ENCODE results near the gene NRIP2. TPM values are rescaled to one million over a fixed set of nuclear protein-coding genes. Genes with fewer than 3 reads are reported as not detected.

Gene NRIP2
- total and polyA plus RNA-seq, 12 donors: 1.4 to 4.0 (median 2.5) TPM

DNA sequence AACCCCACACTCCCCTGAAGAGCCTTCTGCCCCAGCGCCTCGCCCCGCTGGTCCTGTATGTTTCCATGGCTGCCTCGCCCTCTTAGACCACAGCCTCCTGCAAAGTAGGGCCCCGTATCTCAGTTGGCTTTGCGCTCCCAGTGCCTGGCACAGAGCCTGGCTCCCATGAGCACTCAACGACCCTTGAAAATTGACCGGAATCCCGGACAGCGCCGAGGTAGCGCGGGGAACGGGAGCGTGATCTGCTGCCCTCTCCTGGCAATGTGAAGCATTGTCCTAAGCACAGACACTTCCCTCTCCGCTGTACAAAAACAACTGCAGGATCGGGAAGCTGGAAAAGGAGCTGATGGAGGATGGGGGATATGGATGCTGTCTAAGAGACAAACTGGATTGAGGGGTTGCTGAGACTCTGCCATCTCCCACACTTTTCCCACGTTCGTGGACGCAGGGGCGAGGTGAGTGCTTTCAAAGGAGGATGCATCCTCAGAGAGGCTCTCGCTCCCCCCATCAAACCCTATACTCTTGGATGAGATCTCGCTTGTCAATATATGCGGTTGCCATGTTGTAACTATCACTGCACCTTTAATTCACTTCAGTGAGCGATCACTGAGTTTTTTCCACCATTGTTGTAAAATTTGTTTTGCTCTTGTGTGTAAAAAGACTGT lies 50.8 kb downstream of the NRIP2 start:
- H3K27me3 ChIP-seq: peaks cover 0 to 19% (median 0%) of the 10 kb centered on the region in 7 donors
- WGBS, 2 donors: 11 to 13% methylated on average over 25 of the region's 25 CpGs
- no peak overlapping the region for H3K27ac ChIP-seq
- H3K4me1 ChIP-seq: peaks cover 0 to 11% (median 9%) of the 10 kb centered on the region in 9 donors
- no peaks in the 10 kb centered on the region for H3K36me3 ChIP-seq
- H3K9me3 ChIP-seq: no peaks in the 10 kb centered on the region
- peak overlapping the region in 7 of 10 donors; percentile 16 to 49 (median 28) for H3K4me3 ChIP-seq
- peak; percentile 93 to 97 (median 96) for ATAC-seq
- TF ChIP-seq, protein P1, sequence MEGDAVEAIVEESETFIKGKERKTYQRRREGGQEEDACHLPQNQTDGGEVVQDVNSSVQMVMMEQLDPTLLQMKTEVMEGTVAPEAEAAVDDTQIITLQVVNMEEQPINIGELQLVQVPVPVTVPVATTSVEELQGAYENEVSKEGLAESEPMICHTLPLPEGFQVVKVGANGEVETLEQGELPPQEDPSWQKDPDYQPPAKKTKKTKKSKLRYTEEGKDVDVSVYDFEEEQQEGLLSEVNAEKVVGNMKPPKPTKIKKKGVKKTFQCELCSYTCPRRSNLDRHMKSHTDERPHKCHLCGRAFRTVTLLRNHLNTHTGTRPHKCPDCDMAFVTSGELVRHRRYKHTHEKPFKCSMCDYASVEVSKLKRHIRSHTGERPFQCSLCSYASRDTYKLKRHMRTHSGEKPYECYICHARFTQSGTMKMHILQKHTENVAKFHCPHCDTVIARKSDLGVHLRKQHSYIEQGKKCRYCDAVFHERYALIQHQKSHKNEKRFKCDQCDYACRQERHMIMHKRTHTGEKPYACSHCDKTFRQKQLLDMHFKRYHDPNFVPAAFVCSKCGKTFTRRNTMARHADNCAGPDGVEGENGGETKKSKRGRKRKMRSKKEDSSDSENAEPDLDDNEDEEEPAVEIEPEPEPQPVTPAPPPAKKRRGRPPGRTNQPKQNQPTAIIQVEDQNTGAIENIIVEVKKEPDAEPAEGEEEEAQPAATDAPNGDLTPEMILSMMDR (IDR thresholded peaks at IDR 0.05): peak; percentile 73 to 95 (median 92)
- peak; percentile 74 to 75 for DNase-seq
- intact Hi-C loops (cut with DNase I): loop anchor here in 2 of 10 donors (1.0 to 10.0 kb wide), 3 partner anchors 45 to 979 kb away; no protein-coding TSS in a partner anchor

DNA sequence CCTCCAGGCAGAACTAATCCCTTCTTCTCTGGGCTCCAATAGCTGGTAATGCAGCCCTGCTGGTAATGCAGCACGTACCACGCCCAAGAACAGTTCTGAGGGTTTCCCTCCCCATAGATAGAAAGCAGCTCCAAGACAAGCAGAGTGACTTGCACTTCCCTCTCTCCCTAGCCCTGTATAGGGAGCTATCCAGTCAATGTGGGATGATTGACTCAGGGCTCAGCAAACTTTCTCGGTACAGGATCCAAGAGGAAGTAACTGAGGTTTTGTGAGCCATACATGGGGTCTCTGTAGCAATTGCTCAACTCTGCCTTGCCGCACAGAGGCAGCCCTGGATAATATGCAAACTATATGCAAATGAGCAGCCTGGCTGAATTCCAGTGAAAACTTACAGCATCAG lies 55.6 kb downstream of the NRIP2 start:
- no peak overlapping the region for H3K4me3 ChIP-seq
- DNase-seq: no peak
- H3K27me3 ChIP-seq: peaks cover 0 to 17% (median 0%) of the 10 kb centered on the region in 7 donors
- H3K36me3 ChIP-seq: no peaks in the 10 kb centered on the region
- intact Hi-C loops (cut with DNase I): no loop called here
- peaks cover 0 to 10% (median 8%) of the 10 kb centered on the region in 9 donors for H3K4me1 ChIP-seq
- TF ChIP-seq, protein P1 (IDR thresholded peaks at IDR 0.05): no peak
- no peak overlapping the region for H3K27ac ChIP-seq
- ATAC-seq: no peak
- 86 to 87% methylated on average over 4 of the region's 4 CpGs for WGBS, 2 donors
- no peaks in the 10 kb centered on the region for H3K9me3 ChIP-seq

DNA sequence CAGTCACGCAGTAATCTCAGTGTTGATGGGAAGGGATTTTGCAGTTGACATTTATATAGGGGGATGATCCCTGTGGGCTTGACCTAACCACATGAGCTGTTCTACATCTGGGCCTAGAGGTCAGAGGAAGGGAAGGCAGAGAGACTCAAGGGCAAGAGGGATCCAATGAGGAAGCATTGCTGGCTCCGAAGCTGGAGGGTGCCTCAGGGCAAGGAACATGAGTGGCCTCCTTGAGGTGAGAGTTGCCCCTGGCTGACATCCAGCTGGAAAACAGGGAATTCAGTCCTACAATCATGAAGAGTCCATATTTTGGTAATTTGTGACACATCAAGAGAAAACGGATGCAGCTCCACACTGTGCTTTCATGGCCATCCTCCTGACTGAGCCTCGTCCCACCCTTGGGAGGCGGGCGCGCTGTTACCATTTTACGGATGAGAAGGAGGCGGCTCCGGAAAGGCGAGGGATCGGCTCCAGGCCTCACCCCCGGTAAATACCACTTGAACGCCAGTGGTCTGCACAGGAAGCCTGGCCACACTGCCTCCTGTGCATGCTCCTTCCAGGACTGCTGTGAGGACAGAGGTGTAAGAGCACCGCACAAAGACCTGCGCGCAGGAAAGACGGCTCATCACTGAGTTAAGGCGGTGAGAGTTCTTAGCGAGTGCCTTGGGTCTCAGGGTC lies 58.6 kb downstream of the NRIP2 start:
- no peaks in the 10 kb centered on the region for H3K27me3 ChIP-seq
- WGBS, 2 donors: 86 to 87% methylated on average over 20 of the region's 20 CpGs
- no peak for ATAC-seq
- DNase-seq: no peak
- intact Hi-C loops (cut with DNase I): no loop called here
- no peaks in the 10 kb centered on the region for H3K4me1 ChIP-seq
- H3K27ac ChIP-seq: no peak overlapping the region
- TF ChIP-seq, protein P1 (IDR thresholded peaks at IDR 0.05): no peak
- no peak overlapping the region for H3K4me3 ChIP-seq
- H3K36me3 ChIP-seq: no peaks in the 10 kb centered on the region
- no peaks in the 10 kb centered on the region for H3K9me3 ChIP-seq

DNA sequence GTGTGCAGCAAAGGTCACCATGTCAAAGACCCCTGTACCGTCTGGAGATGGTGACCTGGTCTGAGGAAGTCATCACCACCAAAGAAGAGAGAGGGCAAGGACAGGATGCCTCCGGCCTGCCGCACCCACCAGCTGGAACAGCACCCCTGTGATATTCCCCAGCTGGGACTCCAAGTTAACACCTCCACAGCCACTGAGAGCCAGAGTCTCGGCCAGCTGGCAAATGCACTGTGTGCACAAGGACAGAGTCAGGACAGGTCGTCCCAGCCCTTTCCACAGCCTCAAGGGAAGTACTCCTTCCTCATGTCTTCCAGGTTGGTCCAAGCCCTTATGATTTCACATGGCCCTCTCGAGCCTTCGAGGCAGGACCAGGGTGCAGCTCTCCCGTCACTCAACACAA lies 59.4 kb downstream of the NRIP2 start:
- Histone ChIP-seq H3K27me3 (no peaks in the 10 kb centered on the region), H3K27ac (no peak overlapping the region), H3K36me3 (no peaks in the 10 kb centered on the region), H3K4me3 (no peak overlapping the region), H3K9me3 (no peaks in the 10 kb centered on the region), H3K4me1 (no peaks in the 10 kb centered on the region)
- intact Hi-C loops (cut with DNase I): no loop called here
- DNase-seq: peak in 1 of 2 donors; percentile 23
- WGBS, 2 donors: 57 to 58% methylated on average over 8 of the region's 8 CpGs
- TF ChIP-seq, protein P1 (IDR thresholded peaks at IDR 0.05): no peak
- peak in 7 of 8 donors; percentile 42 to 92 (median 77) for ATAC-seq

Other genes with a start within 250 kb of the NRIP2 start
- 10 to 100 TPM; 26.7 to 65.8 (median 49.1) TPM for gene FKBP4, start 40.1 kb downstream of the NRIP2 start, total RNA-seq
- 10 to 100 TPM; 18.7 to 54.4 TPM for gene FKBP4, start 40.1 kb downstream of the NRIP2 start, polyA plus RNA-seq
- gene ITFG2, start 22.4 kb downstream of the NRIP2 start, total RNA-seq: 10 to 100 TPM; 10.9 to 20.4 (median 13.3) TPM
- gene ITFG2, start 22.4 kb downstream of the NRIP2 start, polyA plus RNA-seq: 10 to 100 TPM; 10.4 to 30.3 TPM
- gene TEX52, start 22.0 kb upstream of the NRIP2 start, total RNA-seq: not detected
- gene TEX52, start 22.0 kb upstream of the NRIP2 start, polyA plus RNA-seq: not detected
- gene FOXM1, start 42.1 kb upstream of the NRIP2 start, total RNA-seq: 10 to 100 TPM in 1 of 10 donors, 1 to 10 TPM in 3, under 1 TPM in 5, not detected in 1; 0.19 to 10.9 (median 0.89) TPM
- under 1 TPM; 0.14 to 0.44 TPM for gene FOXM1, start 42.1 kb upstream of the NRIP2 start, polyA plus RNA-seq
- 10 to 100 TPM in 2 of 10 donors, 1 to 10 TPM in 8; 3.7 to 10.9 (median 7.1) TPM for gene RHNO1, start 42.2 kb upstream of the NRIP2 start, total RNA-seq
- 1 to 10 TPM; 2.5 to 5.3 TPM for gene RHNO1, start 42.2 kb upstream of the NRIP2 start, polyA plus RNA-seq
- 1 to 10 TPM; 4.0 to 7.3 (median 4.6) TPM for gene TULP3, start 55.9 kb upstream of the NRIP2 start, total RNA-seq
- 1 to 10 TPM; 5.0 to 5.9 TPM for gene TULP3, start 55.9 kb upstream of the NRIP2 start, polyA plus RNA-seq
- gene TEAD4, start 124.4 kb upstream of the NRIP2 start, total RNA-seq: 10 to 100 TPM in 6 of 10 donors, 1 to 10 TPM in 4; 4.7 to 37.5 (median 11.4) TPM
- gene TEAD4, start 124.4 kb upstream of the NRIP2 start, polyA plus RNA-seq: 10 to 100 TPM in 1 of 2 donors, 1 to 10 TPM in 1; 7.6 to 45.6 TPM
- gene TSPAN9, start 242.3 kb upstream of the NRIP2 start, total RNA-seq: 100 to 1,000 TPM; 105 to 401 (median 299) TPM
- 10 to 100 TPM; 63.0 to 83.9 TPM for gene TSPAN9, start 242.3 kb upstream of the NRIP2 start, polyA plus RNA-seq

Measured in heart right ventricle (tissue), 16 donors.